HEK293T (cell line): ENCODE data around the gene SNRK.

Source experiments
- BHLHE40 ChIP-seq: fragments of 450-650 bp; IDR thresholded peaks from 2 replicates; pipeline ENCODE4 v1.6.1; 2016; ENCODE audit warnings: mild to moderate bottlenecking, moderate library complexity, borderline replicate concordance
- CTBP1 ChIP-seq: fragments of 450-650 bp; IDR thresholded peaks from 2 replicates; pipeline ENCODE4 v1.6.1; 2016; ENCODE audit warnings: borderline replicate concordance
- ELF4 ChIP-seq: fragments of 450-650 bp; IDR thresholded peaks from 2 replicates; pipeline ENCODE4 v1.6.1; 2017; ENCODE audit warnings: antibody characterized with exemption
- FOXK2 ChIP-seq: fragments of 450-650 bp; IDR thresholded peaks from 2 replicates; pipeline ENCODE4 v1.6.1; 2016; ENCODE audit warnings: mild to moderate bottlenecking
- FOXM1 ChIP-seq: fragments of 450-650 bp; IDR thresholded peaks from 2 replicates; pipeline ENCODE4 v1.6.1; 2017; ENCODE audit warnings: mild to moderate bottlenecking, borderline replicate concordance
- PKNOX1 ChIP-seq: fragments of 450-650 bp; IDR thresholded peaks from 2 replicates; pipeline ENCODE4 v1.6.1; 2016
- SP1 ChIP-seq: fragments of 450-650 bp; IDR thresholded peaks from 2 replicates; pipeline ENCODE4 v1.6.1; 2017
- SUZ12 ChIP-seq: fragments of 450-650 bp; IDR thresholded peaks from 2 replicates; pipeline ENCODE4 v1.6.1; 2016; ENCODE audit warnings: mild to moderate bottlenecking

GRCh38 chr3:43285644-43286043 lies 696 bp upstream of the SNRK start:
- TF ChIP-seq BHLHE40 (no peak), SUZ12 (no peak), SP1 (no peak), CTBP1 (no peak), ELF4 (no peak), PKNOX1 (no peak), FOXM1 (no peak), FOXK2 (no peak)
